ENCODE measurements around the gene CRIP2.

CRIP2 gene

DNA sequence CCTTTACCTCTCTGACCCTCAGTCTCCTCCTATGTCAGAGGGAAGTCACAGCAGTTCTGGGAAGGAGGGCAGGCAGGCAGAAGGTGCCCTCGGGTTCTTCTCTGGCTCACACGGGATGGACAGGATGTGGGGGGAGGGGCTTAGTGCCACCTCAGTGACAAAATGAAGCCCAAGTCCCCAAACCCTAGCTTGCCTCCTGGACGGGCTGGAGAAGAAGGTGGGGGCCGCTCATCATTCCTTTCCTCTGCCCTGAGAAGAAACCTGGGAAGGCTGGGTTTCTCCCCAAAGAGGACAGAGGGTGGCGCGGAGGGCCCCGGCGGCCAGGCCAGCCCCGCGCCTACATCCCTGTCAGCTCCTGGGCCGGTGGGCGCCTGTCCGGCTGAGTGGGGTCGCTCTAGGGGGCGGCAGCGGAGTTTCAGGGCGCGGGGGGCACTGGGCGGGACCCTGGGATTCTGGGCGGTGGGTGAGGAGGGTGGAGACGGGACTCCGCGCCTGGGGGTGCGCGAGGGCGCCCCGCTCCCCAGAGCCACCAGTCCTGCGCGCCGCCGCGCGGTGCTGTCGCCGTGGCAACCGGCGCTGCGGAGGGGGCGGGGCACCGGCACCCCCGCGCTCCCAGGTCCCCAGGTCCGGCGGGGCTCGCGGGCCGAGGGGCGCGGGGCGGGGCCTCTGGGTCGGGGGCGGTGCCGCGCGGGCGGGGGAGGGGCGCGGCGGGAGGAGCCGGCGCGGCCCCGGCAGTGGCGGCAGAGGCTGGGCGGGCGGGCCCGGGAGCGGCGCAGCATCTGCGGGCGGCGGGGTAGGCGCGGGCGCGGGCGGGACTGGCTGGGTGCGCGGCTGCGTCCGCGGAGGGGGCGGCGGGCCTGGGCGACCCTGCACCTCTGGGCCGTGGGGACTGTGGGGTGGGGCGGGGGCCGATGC lies 51.5 kb downstream of the CRIP2 start, which contains the start of gene TMEM121:
TMEM121 (plus strand) TSS at position 723 of the 915 bp plus-strand sequence. CDS start 2,252 bp downstream, outside the sequence.
- no peak for DNase-seq (ENCODE audit: low read depth in 2 of 2)
- H3K4me3 ChIP-seq (replicated peaks in 1 of 2; ENCODE audit: low read depth in 2 of 2, low read length in 2 of 2), result peak within 1 kb of the TSS; percentile 54 to 57
- TF ChIP-seq, protein P1, sequence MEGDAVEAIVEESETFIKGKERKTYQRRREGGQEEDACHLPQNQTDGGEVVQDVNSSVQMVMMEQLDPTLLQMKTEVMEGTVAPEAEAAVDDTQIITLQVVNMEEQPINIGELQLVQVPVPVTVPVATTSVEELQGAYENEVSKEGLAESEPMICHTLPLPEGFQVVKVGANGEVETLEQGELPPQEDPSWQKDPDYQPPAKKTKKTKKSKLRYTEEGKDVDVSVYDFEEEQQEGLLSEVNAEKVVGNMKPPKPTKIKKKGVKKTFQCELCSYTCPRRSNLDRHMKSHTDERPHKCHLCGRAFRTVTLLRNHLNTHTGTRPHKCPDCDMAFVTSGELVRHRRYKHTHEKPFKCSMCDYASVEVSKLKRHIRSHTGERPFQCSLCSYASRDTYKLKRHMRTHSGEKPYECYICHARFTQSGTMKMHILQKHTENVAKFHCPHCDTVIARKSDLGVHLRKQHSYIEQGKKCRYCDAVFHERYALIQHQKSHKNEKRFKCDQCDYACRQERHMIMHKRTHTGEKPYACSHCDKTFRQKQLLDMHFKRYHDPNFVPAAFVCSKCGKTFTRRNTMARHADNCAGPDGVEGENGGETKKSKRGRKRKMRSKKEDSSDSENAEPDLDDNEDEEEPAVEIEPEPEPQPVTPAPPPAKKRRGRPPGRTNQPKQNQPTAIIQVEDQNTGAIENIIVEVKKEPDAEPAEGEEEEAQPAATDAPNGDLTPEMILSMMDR (IDR thresholded peaks at IDR 0.05; ENCODE audit: low read depth, low read length), result no peak

DNA sequence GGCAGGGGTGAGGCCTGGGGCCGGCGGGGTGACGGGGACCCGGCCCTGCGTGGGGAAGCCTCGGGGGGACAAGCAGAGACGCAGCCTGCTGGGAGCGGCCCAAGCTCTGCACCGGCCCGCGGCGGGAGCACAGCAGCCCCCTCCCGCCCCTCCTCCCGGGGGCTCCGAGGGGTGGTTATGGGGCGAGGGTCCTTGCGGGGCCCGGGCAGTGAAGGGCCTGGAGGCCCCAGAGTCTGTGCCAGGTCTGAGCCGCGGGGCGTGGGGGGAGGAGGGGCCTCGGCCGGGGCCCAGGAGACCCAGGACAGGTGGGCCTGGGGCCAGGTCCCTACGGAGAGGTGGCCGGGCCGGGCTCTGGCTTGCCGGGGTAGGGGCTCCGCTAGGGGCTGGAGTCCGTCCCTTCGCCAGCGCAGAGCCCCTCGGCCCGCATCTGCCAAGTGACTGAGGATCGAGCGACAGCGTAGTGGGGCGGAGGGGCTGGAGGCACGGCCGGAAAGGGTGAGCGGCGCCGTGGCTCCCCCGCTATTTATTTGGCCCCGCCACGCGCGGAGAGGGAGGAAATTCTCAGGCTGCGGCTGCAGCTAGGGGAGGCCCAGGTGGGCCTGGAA lies 52.3 kb downstream of the CRIP2 start:
- DNase-seq (ENCODE audit: low read depth in 2 of 2), result no peak
- TF ChIP-seq, protein P1 (IDR thresholded peaks at IDR 0.05; ENCODE audit: low read depth, low read length), result no peak
- H3K4me3 ChIP-seq (replicated peaks in 1 of 2; ENCODE audit: low read depth in 2 of 2, low read length in 2 of 2), result peak overlapping the region; percentile 54 to 57

DNA sequence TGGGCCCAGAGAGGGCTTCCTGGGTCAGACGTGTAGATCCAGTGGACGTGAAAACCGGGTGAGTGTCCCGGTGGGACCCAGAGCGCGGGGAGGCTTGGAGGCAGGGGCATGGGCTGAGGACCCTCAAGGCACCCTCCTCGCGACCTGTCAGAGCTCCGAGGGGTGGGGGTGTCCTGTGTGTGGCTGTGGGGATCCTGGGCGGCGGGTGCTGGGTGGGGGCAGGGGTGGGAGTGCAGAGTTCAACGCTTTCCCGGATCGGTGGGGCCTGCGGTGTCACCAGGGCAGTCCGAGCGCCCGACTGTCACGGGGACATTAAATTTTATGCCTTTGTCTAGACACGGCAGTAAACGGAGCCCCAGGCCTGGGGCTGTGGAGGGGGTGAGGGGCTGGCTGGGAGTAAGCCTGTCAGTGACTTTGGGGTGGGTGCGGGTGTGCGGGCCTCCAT lies 52.8 kb downstream of the CRIP2 start:
- TF ChIP-seq, protein P1 (IDR thresholded peaks at IDR 0.05; ENCODE audit: low read depth, low read length), result no peak
- DNase-seq (ENCODE audit: low read depth in 2 of 2), result no peak
- peak overlapping the region; percentile 54 to 57 for H3K4me3 ChIP-seq (replicated peaks in 1 of 2; ENCODE audit: low read depth in 2 of 2, low read length in 2 of 2)

DNA sequence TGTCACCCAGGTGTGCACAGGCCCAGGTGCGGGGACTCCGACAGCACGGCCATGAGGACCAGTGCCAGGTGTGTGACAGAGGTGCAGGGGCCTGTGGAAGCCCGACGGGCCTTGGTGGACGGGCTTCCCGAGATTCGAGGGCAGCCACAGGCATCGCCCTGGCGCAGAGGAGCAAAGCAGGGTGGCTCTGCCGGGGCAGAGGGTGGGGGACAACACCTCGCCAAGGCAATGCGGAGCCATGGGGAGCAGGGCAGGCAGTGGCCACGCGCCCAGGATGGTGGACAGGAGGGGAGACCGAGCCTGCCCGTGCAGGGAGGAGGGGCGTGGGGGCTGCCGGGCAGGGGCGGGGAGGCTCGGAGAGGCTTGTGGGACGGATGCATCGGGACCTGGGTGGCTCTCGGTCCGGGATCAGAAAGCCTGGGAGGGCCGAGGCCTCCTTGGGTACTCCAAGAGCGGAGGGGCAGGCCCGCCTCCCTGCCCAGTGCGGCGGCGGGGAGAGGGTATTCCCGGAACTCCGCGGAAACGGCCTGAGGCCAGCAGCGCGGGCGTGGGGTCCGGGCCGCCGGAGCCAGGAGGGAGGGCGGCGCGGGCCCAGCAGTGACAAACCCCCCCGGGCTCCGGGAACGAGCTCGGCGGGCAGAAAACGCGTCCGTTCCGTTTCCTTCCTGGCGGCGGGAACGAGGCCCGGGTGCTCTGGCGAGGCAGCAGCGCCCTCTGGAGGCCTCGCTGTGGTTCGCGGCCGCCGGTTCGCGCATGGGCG lies 53.4 kb downstream of the CRIP2 start:
- TF ChIP-seq, protein P1 (IDR thresholded peaks at IDR 0.05; ENCODE audit: low read depth, low read length), result peak; percentile 53
- H3K4me3 ChIP-seq (replicated peaks in 1 of 2; ENCODE audit: low read depth in 2 of 2, low read length in 2 of 2), result peak overlapping the region; percentile 47 to 53
- peak; percentile 72 to 78 for DNase-seq (ENCODE audit: low read depth in 2 of 2)

DNA sequence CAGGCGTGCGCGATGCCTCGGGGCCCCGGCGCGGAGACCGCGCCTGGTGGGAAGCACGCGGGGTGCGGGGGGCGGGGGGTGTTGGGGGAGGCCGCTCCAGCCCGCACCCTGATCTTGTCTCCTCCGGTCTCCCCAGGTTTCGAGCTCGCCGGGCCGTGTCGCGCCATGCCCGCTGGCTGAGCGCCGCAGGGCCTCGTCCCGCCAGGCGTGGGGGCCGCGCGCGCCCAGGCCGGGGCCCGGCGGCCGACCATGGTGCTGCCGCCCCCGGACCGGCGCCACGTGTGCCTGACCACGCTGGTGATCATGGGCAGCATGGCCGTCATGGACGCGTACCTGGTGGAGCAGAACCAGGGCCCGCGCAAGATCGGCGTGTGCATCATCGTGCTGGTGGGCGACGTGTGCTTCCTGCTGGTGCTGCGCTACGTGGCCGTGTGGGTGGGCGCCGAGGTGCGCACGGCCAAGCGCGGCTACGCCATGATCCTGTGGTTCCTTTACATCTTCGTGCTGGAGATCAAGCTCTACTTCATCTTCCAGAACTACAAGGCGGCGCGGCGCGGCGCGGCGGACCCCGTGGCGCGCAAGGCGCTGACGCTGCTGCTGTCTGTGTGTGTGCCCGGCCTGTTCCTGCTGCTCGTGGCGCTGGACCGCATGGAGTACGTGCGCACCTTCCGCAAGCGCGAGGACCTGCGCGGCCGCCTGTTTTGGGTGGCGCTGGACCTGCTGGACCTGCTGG lies 54.1 kb downstream of the CRIP2 start:
- no peak overlapping the region for H3K4me3 ChIP-seq (replicated peaks in 1 of 2; ENCODE audit: low read depth in 2 of 2, low read length in 2 of 2)
- TF ChIP-seq, protein P1 (IDR thresholded peaks at IDR 0.05; ENCODE audit: low read depth, low read length), result no peak
- peak in 1 of 2 donors; percentile 6 for DNase-seq (ENCODE audit: low read depth in 2 of 2)

DNA sequence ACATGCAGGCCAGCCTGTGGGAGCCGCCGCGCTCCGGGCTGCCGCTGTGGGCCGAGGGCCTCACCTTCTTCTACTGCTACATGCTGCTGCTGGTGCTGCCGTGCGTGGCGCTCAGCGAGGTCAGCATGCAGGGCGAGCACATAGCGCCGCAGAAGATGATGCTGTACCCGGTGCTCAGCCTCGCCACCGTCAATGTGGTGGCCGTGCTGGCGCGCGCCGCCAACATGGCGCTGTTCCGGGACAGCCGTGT lies 54.6 kb downstream of the CRIP2 start:
- TF ChIP-seq, protein P1 (IDR thresholded peaks at IDR 0.05; ENCODE audit: low read depth, low read length), result no peak
- no peak overlapping the region for H3K4me3 ChIP-seq (replicated peaks in 1 of 2; ENCODE audit: low read depth in 2 of 2, low read length in 2 of 2)
- DNase-seq (ENCODE audit: low read depth in 2 of 2), result no peak

All from cardiac fibroblast (primary cell).